Mucosa of rectum (tissue), 2 donors: ENCODE measurements around the gene PALLD.

ENCODE experiments used
- H3K27ac ChIP-seq, 2 donors: one replicate each; pipeline ENCODE4 v1.7.0; 2013; ENCODE audit warnings: inconsistent platforms in 2 of 2, low read depth in 2 of 2, low read length in 2 of 2
- H3K27me3 ChIP-seq, 2 donors: one replicate each; pipeline ENCODE4 v1.7.0; 2013; ENCODE audit warnings: low read length in 2 of 2; ENCODE audit not compliant: control insufficient read depth in 2 of 2, insufficient read depth in 2 of 2
- H3K36me3 ChIP-seq, 2 donors: one replicate each; pipeline ENCODE4 v1.7.0; 2013; ENCODE audit warnings: low read length in 2 of 2; ENCODE audit not compliant: control insufficient read depth in 2 of 2, insufficient read depth in 2 of 2
- H3K4me1 ChIP-seq, 2 donors: one replicate each; pipeline ENCODE4 v1.7.0; 2013; ENCODE audit warnings: low read length in 2 of 2, mild to moderate bottlenecking in 1 of 2; ENCODE audit not compliant: control insufficient read depth in 2 of 2, insufficient read depth in 2 of 2
- H3K4me3 ChIP-seq, 2 donors: one replicate each; pipeline ENCODE4 v1.7.0; 2013; ENCODE audit warnings: low read length in 2 of 2
- H3K9ac ChIP-seq, 2 donors: one replicate each; pipeline ENCODE4 v1.7.0; 2013; ENCODE audit warnings: low read length in 2 of 2, low read depth in 1 of 2, mild to moderate bottlenecking in 1 of 2
- H3K9me3 ChIP-seq, 2 donors: one replicate each; pipeline ENCODE4 v1.7.0; 2013; ENCODE audit warnings: low read length in 2 of 2; ENCODE audit not compliant: control insufficient read depth in 2 of 2
- donor health status: healthy.
- donor health status: Normal muscosa, but diverticular disease.

Gene PALLD

GRCh38 chr4:168475745-168476144, 21.1 kb upstream of the PALLD start:
- H3K9me3 ChIP-seq, result no peaks in the 10 kb centered on the region
- H3K9ac ChIP-seq, result no peak overlapping the region
- H3K36me3 ChIP-seq, result peaks cover 4 to 9% of the 10 kb centered on the region in 2 donors
- no peak overlapping the region for H3K27ac ChIP-seq
- no peaks in the 10 kb centered on the region for H3K4me1 ChIP-seq
- H3K27me3 ChIP-seq, result no peaks in the 10 kb centered on the region
- H3K4me3 ChIP-seq, result no peak overlapping the region

- H3K27ac ChIP-seq, result no peak overlapping the region
- H3K9ac ChIP-seq, result no peak overlapping the region
- H3K27me3 ChIP-seq, result no peaks in the 10 kb centered on the region
- H3K9me3 ChIP-seq, result no peaks in the 10 kb centered on the region
- H3K4me3 ChIP-seq, result peak overlapping the region in 1 of 2 donors; percentile 95
- H3K36me3 ChIP-seq, result no peaks in the 10 kb centered on the region
- H3K4me1 ChIP-seq, result peaks cover 0 to 7% of the 10 kb centered on the region in 2 donors
These were observed 18.0 kb upstream of the PALLD start for GRCh38 chr4:168478868-168479267.

- Histone ChIP-seq H3K4me3 (peak overlapping the region; percentile 95 to 98), H3K9ac (peak overlapping the region; percentile 91 to 92), H3K36me3 (no peaks in the 10 kb centered on the region), H3K27ac (peak overlapping the region; percentile 92 to 94), H3K4me1 (peaks cover 0 to 7% of the 10 kb centered on the region in 2 donors), H3K27me3 (no peaks in the 10 kb centered on the region), H3K9me3 (no peaks in the 10 kb centered on the region)
These were observed 15.8 kb upstream of the PALLD start for GRCh38 chr4:168480931-168481611.

- Histone ChIP-seq H3K9ac (no peak overlapping the region), H3K27ac (no peak overlapping the region), H3K36me3 (no peaks in the 10 kb centered on the region), H3K9me3 (no peaks in the 10 kb centered on the region), H3K4me3 (no peak overlapping the region), H3K4me1 (peaks cover 0 to 7% of the 10 kb centered on the region in 2 donors), H3K27me3 (no peaks in the 10 kb centered on the region)
These were observed 13.0 kb upstream of the PALLD start for GRCh38 chr4:168483811-168484210.

GRCh38 chr4:168484626-168485025, 12.2 kb upstream of the PALLD start:
- no peaks in the 10 kb centered on the region for H3K36me3 ChIP-seq
- no peak overlapping the region for H3K27ac ChIP-seq
- H3K4me3 ChIP-seq, result no peak overlapping the region
- no peaks in the 10 kb centered on the region for H3K9me3 ChIP-seq
- peaks cover 0 to 7% of the 10 kb centered on the region in 2 donors for H3K4me1 ChIP-seq
- no peak overlapping the region for H3K9ac ChIP-seq
- no peaks in the 10 kb centered on the region for H3K27me3 ChIP-seq

GRCh38 chr4:168485156-168485910, 11.5 kb upstream of the PALLD start:
- Histone ChIP-seq H3K9me3 (no peaks in the 10 kb centered on the region), H3K4me3 (no peak overlapping the region), H3K4me1 (peaks cover 0 to 7% of the 10 kb centered on the region in 2 donors), H3K9ac (no peak overlapping the region), H3K27ac (no peak overlapping the region), H3K36me3 (no peaks in the 10 kb centered on the region), H3K27me3 (no peaks in the 10 kb centered on the region)

- H3K9me3 ChIP-seq, result no peaks in the 10 kb centered on the region
- no peak overlapping the region for H3K9ac ChIP-seq
- H3K36me3 ChIP-seq, result no peaks in the 10 kb centered on the region
- no peaks in the 10 kb centered on the region for H3K27me3 ChIP-seq
- peaks cover 0 to under 1% of the 10 kb centered on the region in 2 donors for H3K4me1 ChIP-seq
- no peak overlapping the region for H3K27ac ChIP-seq
- H3K4me3 ChIP-seq, result no peak overlapping the region
These were observed 10.0 kb upstream of the PALLD start for GRCh38 chr4:168486912-168487281.

GRCh38 chr4:168487282-168488035, 9.4 kb upstream of the PALLD start:
- no peaks in the 10 kb centered on the region for H3K36me3 ChIP-seq
- no peak overlapping the region for H3K9ac ChIP-seq
- no peaks in the 10 kb centered on the region for H3K27me3 ChIP-seq
- H3K4me3 ChIP-seq, result no peak overlapping the region
- H3K9me3 ChIP-seq, result no peaks in the 10 kb centered on the region
- no peak overlapping the region for H3K27ac ChIP-seq
- H3K4me1 ChIP-seq, result no peaks in the 10 kb centered on the region

GRCh38 chr4:168488869-168489274, 8.0 kb upstream of the PALLD start:
- H3K4me3 ChIP-seq, result no peak overlapping the region
- H3K9ac ChIP-seq, result no peak overlapping the region
- no peaks in the 10 kb centered on the region for H3K36me3 ChIP-seq
- H3K9me3 ChIP-seq, result no peaks in the 10 kb centered on the region
- no peak overlapping the region for H3K27ac ChIP-seq
- H3K27me3 ChIP-seq, result no peaks in the 10 kb centered on the region
- H3K4me1 ChIP-seq, result no peaks in the 10 kb centered on the region

- H3K4me3 ChIP-seq, result no peak overlapping the region
- H3K9me3 ChIP-seq, result no peaks in the 10 kb centered on the region
- H3K9ac ChIP-seq, result no peak overlapping the region
- H3K27me3 ChIP-seq, result no peaks in the 10 kb centered on the region
- H3K36me3 ChIP-seq, result no peaks in the 10 kb centered on the region
- H3K4me1 ChIP-seq, result no peaks in the 10 kb centered on the region
- no peak overlapping the region for H3K27ac ChIP-seq
These were observed 7.2 kb upstream of the PALLD start for GRCh38 chr4:168489616-168490015.
